CD4-positive, alpha-beta T cell treated with Interferon gamma for 1 hour (primary cell): ENCODE measurements around the gene GAL.

Experiments used
- DNase-seq: peaks from one replicate; pipeline ENCODE4 v3.0.0-alpha.2; 2020

Gene GAL

DNA sequence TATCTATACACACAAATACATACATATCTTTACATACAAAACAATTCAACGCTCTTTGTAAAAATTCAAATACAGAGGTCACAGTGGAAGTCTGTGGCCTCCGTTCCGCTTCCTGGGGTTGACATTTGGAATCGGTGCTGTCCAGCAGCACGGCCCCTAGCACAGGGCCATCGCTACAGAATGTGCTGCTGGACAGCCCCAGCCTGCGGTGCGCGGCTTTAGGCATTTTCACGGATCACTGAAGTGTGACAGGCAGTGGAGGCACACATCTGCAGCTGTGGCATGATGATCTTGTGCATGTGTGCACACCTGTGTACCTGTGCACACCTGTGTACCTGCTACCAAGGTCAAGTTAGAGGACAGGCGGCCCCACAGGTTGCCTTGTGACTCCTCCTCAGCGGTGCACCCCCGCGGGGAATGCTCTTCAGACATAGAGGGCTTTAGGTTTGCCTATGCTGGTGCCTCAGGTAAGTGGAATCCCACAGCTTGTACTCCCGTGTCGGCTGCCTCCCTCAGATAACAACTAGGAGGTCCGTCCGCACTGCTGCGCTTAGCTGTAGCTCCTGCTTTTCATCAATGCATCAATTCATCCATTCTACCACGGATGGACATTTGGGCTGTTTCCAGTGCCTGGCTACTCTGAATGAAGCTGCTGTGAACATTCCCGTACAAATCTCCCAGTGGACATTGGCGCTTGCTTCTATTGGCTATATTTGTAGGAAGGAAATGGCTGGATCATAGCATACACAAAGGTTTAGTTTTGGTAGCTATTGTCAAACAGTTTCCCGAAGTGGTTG, 29.9 kb downstream of the GAL start:
- DNase-seq, result no peak

DNA sequence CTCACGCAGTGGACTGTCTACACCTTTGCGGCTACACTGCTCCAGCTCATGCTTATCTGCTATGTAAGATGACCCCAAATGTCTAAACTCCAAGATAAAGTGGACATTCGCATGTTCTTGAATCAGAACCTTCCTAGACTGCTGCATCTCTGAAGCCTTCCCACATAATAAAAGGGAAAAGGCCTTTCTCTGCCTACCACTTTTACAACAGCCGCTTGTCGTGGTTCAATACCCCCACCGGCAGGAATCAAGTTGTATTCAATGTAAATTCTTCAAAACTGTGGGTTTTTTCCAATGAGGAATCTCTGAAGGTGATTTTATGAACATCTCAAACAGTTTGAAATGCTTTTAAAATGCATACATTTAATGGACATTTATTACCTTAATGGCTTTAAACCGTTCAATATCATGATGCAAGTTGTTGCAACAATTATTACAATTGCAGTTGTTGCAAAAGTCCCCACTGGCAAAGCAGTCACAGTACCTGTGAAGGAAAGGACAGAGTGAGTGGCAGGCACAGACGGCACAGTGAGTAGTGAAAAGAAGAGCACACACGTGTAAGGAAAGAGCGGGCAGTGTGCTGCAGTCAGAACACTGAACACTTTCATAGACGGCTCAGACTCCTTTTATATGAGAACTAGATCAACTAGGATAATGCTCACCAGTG, 31.2 kb downstream of the GAL start:
- DNase-seq, result no peak

DNA sequence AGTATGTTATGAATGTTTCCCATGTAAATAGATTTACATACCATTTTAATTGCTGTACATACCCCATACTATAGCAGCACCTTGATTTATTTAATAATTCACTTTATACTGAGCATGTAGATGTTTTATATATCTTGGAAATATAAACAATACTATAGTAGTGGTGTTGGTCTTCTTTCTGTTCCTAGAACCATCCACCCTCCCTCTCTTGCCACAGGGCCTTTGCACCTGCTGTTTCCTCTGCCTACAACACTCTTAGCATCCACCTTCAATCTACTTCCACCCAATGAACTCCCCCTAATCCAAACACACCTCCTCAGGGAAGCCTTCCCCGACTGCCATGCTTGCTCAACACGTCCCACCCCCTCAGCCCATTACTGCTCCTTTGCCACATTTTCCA, 36.7 kb downstream of the GAL start:
- DNase-seq, result no peak

DNA sequence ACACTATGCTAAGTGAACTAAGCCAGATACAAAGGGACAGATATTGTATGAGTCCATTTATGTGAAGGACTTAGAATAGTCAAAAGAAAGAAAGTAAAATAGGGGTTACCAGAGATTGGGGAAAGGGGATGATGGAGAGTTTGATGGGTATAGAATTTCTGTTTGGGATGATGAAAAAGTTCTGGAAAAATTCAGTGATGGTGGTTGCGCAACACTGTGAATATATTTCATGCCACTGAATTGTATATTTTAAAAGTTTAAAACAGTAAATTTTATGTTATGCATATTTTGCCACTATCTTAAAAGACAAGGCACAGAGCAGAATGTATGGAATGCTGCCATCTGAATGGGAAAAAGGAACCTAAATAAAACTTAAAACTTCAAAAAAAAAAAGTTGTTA, 37.8 kb downstream of the GAL start:
- no peak for DNase-seq

DNA sequence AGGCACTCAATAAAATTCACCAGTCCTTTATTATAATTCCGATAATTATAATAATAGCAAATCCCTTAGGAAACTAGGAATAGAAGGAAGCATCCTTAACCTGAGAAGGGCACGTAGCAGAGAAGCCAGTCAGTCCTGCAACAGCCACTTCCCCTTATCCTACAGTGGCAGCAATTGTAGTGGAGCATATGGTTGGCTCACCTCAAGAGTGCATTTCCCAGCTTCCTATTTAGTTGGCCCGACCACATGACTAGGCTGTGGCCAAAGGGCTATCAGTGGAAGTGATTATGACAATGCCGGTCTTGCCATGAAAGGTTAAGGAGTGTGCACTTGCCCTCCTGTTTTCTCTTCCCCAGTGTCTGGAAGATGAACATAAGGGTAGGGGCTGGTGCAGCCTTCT, 39.9 kb downstream of the GAL start:
- DNase-seq, result no peak

DNA sequence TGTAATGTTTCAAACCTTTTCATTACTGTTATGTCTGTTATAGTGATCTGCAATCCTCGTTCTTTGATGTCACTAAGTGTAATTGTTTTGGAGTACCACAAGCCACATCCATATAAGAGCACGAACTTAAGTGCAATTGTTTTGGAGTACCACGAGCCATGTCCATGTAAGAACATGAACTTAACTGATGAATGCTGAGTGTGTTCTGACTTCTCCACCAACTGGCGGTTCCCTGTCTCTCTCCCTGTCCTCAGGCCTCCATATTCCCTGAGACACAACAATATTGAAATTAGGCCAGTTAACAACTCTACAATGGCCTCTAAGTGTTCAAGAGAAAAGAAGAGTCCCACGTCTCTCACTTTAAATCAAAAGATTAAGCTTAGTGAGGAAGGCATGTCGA, 43.4 kb downstream of the GAL start:
- DNase-seq, result no peak

DNA sequence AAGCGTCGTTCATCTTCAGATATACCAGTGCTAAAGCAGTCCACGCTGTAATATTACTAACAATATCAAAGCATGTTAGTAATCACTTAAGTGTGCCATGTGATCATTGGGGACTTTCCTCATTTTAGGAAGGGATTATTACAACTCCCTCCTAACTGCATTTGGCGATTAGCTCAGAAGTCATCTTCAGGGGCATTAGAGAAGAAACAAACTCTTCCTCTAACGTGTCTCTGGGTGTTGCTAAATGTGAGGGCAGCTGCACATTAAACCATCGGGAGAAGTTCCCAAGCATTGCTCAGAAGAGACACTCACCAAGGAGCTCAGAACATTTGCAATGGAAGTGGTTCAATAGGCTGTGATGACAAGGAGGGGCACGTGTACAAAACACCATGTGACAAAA, 49.8 kb downstream of the GAL start:
- DNase-seq, result no peak

DNA sequence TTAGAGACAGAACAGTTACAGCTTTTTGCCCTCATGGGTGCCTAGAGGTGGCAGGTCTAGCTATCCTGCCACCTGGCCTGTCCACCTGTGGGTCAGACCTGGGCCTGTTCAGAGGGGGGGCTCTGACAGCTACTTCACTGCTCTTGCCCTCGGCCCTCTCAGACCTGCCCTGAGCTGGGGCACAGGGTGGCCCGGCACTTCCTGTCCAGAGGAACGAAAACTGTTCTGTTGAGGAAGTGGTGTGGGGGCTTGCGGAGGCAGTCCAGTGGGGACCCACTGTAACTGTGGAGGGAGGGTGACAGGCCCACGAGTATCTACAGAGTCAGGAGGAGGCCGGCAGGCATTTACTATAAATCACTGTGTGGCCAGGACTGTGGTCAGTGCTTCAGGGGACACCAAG, 50.8 kb downstream of the GAL start:
- DNase-seq, result no peak

DNA sequence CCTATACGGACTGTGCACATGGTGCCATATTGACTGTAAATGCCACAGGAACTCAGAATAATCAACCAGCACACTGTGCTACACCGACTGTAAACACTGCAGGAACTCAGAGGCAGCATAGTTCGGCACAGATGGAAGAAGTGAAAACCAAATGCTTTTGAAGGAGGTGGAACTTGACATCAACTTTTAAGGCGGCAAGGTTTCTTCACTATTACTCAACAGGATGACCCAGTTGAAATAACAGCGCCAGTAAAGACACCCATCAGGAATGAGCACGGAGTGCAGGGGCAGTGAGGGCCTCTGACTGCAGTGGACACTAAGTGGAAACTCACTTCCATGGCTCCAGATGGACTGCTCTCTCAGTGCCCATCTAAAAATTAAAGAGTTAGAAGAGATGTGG, 51.3 kb downstream of the GAL start:
- DNase-seq, result no peak
